Measurements from ENCODE around the gene C2orf66. TPM values are rescaled to one million over a fixed set of nuclear protein-coding genes. Genes with fewer than 3 reads are reported as not detected.

Gene C2orf66
- total RNA-seq, 2 experiments from 2014 or later = 0.13 to 0.32 TPM

- POLR2A ChIA-PET = no interaction called here
- Mint-ChIP-seq H3K27ac (no peak overlapping the region), H3K27me3 (ENCODE audit: low read depth) (no peaks in the 10 kb centered on the region), H3K4me3 (no peak overlapping the region), H3K36me3 (ENCODE audit: low read depth) (peaks cover 45% of the 10 kb centered on the region), H3K4me1 (ENCODE audit: low read depth) (peaks cover 2% of the 10 kb centered on the region), H3K9me3 (ENCODE audit: insufficient read depth) (peaks cover 13% of the 10 kb centered on the region)
- CTCF ChIA-PET = interaction anchor here (0.6 to 2.1 kb wide), 3 partner anchors 8 to 632 kb away, joined by 3 to 17 read pairs (median 3); no protein-coding TSS in a partner anchor
- DNase-seq (no peak), ATAC-seq (no peak)
These were observed 50.4 kb downstream of the C2orf66 start for GRCh38 chr2:196758474-196759377.

Other genes with a start within 250 kb of the C2orf66 start
- 1 to 10 TPM in 1 of 2 experiments, under 1 TPM in 1; 0.76 to 1.3 TPM for gene HECW2, start 215.8 kb downstream of the C2orf66 start, total RNA-seq
- gene CCDC150, start 169.6 kb downstream of the C2orf66 start, total RNA-seq = 10 to 100 TPM; 17.3 to 23.9 TPM
- 10 to 100 TPM; 42.1 to 55.7 TPM for gene GTF3C3, start 9.7 kb downstream of the C2orf66 start, total RNA-seq
- 10 to 100 TPM; 33.9 to 39.5 TPM for gene PGAP1, start 117.4 kb upstream of the C2orf66 start, total RNA-seq

Measured in activated CD8-positive, alpha-beta T cell treated with anti-CD3 and anti-CD28 coated beads, Interleukin-2, amount 10 ng/mL, durations not matched to agents 7 days and 5 days (primary cell).